Spleen (tissue), 7 donors: ENCODE measurements around the gene CDK2AP2.

Source experiments
- POLR2A ChIP-seq, 3 donors: fragments of 450-650 bp; IDR thresholded peaks; one replicate each; pipeline ENCODE4 v1.5.1; 2017; ENCODE audit warnings: antibody characterized with exemption in 3 of 3, mild to moderate bottlenecking in 1 of 3
- POLR2AphosphoS5 ChIP-seq, 3 donors: sonication (generic); formaldehyde crosslinking; IDR thresholded peaks; one replicate each; pipeline ENCODE4 v1.5.1; 2017; ENCODE audit warnings: antibody characterized with exemption in 3 of 3
- TF ChIP-seq, protein P1 (sequence below), 11 experiments: fragments of 200-600 bp in 7 of 11; fragments of 450-650 bp in 4 of 11; sonication (generic) in 4 of 11; IDR thresholded peaks in 8 of 11; conservative IDR thresholded peaks in 3 of 11; 1 replicate in 7 of 11; 2 replicates in 4 of 11; pipeline versions ENCODE4 v1.4.0 to v1.8.0; 2016 to 2021; ENCODE audit warnings: antibody characterized with exemption in 11 of 11, inconsistent platforms in 4 of 11, mild to moderate bottlenecking in 1 of 11
- donor health status: DM: no; HTN: no; CAD: no; lungs with moderate emphysema.
- donor health status: DM: no; HTN: no; CAD: no.
- donor health status: DM: no; HTN: no; CAD: no.

DNA sequence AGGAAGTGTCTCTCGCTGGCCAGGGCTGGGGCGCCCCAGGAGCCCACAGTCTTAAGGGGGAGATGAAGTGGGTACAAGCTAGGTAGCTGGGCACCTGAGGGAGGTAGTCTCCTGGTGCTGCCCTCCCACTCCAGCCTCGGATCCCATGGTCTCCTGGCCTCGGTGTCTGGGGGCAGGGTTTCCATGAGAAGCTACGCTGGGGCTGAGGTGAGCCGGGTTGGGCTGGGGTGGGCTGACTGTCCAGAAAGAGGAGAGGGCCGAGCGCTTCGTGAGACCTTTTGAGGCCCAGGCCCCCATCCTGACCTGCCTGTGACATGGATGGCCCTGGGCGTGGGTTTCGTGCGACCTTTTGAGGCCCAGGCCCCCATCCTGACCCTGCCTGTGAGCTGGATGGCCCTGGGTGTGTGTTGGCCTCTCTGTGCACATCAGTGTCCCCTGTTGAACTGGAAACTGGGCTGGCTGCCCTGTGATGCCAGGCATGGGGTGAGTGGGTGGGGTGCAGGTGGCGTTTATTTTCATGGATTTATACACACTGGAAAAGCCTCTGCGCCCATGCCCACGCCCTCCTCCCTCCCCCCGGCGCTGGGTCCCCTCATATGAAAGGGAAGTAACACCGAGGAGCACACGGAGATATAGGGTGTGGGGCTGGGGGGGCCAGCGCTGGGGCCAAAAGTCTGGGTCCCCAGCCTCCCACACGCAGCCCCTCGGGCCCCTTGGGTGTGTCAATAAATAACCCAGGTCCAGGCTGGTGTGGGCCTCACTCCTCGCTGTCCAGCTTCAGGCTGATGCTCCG lies 16.5 kb downstream of the CDK2AP2 start:
- TF ChIP-seq, protein P1, sequence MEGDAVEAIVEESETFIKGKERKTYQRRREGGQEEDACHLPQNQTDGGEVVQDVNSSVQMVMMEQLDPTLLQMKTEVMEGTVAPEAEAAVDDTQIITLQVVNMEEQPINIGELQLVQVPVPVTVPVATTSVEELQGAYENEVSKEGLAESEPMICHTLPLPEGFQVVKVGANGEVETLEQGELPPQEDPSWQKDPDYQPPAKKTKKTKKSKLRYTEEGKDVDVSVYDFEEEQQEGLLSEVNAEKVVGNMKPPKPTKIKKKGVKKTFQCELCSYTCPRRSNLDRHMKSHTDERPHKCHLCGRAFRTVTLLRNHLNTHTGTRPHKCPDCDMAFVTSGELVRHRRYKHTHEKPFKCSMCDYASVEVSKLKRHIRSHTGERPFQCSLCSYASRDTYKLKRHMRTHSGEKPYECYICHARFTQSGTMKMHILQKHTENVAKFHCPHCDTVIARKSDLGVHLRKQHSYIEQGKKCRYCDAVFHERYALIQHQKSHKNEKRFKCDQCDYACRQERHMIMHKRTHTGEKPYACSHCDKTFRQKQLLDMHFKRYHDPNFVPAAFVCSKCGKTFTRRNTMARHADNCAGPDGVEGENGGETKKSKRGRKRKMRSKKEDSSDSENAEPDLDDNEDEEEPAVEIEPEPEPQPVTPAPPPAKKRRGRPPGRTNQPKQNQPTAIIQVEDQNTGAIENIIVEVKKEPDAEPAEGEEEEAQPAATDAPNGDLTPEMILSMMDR (IDR thresholded peaks at IDR 0.05 in 8 of 11, conservative IDR thresholded peaks at IDR 0.05 in 3 of 11), result no peak
- TF ChIP-seq POLR2A (IDR thresholded peaks at IDR 0.05) (no peak), POLR2AphosphoS5 (IDR thresholded peaks at IDR 0.05) (no peak)
